ENCODE results near the gene MED16.
"Not testable (repeated sequence)": the region's sequence is repeated elsewhere in the genome, so short reads cannot be mapped to it uniquely, and the experiment has no call there.

Gene MED16

DNA sequence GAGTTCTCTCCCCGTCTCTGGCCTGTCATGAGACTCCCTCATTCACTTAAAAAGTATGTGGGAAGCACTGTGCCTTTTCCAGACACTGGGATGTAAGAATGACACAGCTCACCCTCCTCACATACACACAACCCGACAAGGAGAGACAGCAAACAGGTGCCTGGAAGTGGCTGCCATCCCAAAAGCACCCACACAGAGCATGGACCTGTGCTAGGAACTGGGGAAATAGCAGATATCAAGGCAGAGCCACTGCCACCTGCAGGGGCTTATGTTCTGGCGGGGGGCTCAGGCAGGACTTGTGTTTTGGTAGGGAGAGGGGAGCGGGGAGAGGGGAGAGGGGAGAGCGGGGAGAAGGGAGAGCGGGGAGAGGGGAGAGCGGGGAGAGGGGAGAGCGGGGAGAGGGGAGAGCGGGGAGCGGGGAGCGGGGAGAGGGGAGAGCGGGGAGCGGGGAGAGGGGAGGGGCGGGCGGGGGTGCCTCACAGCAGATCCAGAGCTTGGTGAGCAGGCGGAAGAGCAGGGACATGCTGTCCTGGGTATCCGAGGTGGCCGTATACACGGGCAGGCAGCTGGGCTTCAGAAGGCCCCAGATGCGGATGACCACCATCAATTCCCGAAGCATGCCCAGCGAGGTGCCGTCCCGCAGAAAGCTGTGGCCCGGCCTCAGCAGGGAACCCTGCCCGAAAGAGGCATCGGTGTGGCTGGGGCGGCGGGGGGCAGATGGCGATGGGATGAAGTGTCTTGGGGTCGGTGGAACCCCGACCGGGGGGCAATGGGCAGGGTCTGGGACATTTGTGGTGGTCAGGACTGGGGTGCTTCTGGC, 21.3 kb downstream of the MED16 start:
- FAIRE-seq: no peak

DNA sequence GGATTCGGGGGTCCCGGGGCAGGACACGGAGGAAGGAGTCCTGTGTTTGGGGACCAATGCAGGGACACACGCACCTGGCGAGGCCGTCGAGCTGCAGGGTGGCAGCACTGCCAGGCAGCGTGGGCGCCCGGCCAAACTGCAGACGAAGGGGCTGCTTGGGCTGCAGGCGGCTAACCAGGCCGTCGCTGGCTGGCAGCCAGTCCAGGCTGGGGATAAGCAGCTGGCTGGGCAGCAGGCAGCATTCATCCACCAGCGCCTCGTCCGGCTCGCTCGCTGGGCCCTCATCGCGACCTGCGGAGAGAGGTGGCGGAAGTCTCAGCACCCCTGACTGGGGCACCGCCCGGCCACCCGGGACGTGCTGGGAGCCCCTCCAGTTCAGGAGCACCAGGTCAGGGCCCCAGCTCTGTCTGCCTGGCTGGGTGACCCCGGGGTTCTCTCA, 22.0 kb downstream of the MED16 start:
- FAIRE-seq: no peak

DNA sequence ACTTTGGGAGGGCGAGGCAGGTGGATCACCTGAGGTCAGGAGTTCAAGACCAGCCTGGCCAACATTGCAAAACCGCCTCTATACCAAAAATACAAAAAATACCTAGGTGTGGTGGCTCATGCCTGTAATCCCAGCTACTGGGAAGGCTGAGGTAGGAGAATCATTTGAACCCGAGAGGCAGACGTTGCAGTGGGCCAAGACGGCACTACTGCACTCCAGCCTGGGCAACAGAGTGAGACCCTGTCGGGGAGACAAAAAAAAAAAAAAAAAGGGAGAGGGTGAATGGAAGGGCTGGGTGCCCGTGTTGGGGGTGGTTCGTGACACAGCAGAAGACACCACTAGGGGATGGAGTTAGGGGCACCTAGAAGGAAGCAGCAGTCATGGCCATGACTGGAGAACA, 22.7 kb downstream of the MED16 start:
- no peak for FAIRE-seq

DNA sequence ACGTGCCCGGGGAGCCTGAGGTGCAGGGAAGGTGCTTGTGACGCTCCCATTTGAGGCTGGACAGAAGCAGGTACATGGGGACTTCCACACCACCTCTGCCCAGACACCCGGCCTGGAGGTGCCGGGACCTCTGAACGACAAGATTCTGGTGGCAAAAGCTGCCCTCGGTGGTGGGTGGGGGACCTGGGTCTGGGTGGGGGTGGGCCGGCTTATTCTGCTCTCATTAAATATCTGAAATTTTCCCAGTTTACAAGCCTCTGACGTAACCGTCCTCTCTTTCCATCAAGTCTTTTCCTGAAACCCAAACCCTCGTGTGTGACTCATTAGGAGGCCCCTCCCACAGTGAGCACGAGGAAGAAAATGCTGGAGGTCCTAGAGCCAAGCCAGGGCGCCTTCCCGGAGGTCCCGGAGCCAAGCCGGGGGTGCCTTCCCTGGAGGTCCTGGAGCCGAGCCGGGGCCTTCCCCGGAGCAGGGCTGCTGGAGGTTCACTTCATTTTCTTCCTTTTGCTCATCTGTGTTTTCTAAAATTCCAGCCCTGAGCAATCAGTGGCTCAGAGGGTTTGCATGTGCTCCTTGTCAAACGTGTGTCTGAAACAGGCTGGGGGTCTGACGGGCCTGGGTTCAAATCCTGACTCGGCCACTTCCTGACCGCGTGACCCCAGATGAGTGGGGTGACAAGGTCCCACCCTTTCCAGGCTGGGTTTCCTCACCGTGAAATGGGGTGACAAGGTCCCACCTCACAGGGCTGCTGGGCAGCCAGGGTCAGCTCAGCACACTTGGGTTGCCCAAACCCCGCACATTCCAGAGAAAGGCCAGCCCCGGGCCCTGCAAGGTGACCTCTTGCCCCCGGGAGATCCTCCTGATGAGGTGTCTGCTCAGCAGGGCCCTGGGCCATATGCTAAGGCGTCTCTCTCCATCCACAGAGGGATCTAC, 23.5 kb downstream of the MED16 start:
- FAIRE-seq: no peak

DNA sequence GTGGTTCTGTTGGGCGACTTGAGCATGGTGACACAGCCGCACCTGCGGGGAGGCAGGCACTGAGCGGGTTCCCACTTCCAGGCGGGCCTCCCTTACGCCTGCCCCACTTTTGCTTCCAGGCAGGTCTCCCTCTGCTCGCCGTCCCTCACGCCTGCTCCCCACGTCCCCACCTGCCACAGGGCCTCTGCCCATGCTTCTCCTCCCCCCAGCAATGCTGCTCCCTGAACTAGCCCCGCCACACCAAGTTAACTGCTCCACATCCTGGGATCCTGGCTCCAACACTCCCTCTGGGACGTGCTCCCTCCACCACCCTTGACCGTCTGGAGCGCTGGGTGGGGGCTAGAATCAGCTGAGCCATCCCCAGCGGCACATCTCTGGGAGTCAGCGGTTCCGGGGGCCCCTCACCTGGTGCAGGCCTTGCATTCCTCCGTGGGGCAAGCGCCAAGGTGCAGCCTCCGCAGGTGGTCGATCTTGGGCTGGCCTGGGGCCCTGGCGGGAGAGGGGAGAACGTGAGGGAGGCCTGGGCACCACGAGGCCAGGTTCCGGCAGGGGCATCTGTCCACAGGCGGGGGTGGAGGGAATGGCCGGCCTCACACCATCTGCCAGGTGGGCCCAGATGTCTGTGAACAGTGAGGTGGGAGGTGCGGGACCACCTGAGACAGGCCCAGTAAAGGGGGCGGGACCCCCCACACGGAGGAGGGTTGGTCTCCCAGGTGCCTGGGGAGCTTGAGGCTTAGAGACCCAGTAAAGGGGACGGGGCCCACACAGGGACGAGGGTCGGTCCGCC, 24.3 kb downstream of the MED16 start:
- FAIRE-seq: no peak

DNA sequence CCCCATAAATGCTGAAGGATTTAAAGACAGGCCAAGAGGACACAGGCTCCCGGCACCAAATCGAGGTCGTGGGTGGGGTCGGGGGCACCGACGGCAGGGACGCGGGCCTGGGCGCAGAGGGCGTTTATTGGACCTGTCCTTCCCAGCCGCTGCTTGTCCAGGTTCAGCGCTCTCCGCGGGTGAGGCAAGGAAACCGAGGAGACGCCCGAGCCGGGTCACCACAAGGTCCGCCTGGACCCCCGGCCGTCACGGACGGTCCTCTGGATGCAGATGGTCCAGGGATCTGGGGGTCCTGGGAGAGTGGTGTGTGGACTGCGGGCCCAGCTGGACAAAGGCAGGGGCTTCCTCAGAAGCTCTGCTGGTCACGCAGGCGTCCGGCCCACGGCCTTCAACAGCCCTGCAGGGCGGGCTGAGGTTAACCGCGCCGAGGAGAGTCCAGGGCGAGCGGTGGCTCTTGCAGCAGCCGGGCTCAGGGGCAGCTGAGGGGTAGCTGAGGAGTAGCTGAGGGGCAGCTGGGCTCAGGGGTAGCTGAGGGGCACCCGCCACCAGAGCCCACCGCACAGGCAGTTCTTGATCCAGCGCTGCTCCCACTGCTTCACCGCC, 25.0 kb downstream of the MED16 start:
- FAIRE-seq: no peak

DNA sequence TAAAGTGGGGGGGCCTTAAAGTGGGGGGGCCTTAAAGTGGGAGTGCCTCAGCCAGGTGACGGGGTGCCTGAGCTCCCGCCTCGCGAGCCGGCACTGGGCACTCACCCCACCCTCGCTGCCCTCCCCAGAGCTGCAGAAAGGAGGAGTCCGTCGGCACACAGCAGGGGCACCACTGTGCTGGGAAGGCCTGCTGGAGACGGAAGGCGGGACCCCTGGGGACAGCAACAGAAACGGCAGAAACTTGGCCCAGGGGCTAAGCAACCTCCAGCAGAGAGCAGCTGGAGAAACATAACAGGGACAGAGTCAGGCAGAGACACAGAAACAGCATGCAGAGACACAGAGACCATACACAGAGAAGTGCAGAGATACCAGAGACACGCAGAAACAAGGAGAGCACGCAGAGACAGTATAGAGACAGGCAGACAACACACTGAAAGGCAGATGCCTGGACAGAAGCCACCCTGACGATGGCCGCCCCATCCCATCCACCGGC, 25.6 kb downstream of the MED16 start:
- no peak for FAIRE-seq

DNA sequence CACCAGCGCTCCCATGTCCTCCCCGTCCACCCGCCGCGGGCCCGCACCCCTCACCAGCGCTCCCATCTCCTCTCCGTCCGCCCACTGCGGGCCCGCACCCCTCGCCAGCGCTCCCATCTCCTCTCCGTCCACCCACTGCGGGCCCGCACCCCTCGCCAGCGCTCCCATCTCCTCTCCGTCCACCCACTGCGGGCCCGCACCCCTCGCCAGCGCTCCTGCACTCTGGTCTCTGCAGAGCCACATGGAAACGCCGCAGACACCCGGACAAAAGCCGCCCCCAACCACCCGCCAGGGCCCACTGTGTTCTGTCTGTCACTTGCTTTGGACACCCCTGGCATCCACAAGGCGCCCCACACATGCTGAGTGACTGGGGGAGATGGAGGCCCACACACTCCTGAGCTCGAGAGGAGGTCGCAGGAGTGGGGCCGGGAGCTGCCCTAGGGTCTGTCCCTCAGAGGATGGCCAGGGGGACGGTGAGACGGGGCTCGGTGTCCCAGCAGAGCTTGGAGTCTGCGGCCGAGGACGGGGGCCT, 26.2 kb downstream of the MED16 start:
- no peak for FAIRE-seq

DNA sequence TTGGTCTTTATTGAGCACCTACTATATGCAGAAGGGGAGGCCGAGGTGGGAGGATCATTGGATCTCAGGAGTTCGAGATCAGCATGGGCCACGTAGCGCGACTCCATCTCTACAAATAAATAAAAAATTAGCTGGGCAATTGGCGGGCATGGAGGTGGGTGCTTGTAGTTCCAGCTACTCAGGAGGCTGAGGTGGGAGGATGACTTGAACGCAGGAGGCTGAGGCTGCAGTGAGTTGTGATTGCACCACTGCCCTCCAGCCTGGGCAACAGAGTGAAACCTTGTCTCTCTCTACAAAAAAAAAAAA, 29.7 kb downstream of the MED16 start:
- no peak for FAIRE-seq

DNA sequence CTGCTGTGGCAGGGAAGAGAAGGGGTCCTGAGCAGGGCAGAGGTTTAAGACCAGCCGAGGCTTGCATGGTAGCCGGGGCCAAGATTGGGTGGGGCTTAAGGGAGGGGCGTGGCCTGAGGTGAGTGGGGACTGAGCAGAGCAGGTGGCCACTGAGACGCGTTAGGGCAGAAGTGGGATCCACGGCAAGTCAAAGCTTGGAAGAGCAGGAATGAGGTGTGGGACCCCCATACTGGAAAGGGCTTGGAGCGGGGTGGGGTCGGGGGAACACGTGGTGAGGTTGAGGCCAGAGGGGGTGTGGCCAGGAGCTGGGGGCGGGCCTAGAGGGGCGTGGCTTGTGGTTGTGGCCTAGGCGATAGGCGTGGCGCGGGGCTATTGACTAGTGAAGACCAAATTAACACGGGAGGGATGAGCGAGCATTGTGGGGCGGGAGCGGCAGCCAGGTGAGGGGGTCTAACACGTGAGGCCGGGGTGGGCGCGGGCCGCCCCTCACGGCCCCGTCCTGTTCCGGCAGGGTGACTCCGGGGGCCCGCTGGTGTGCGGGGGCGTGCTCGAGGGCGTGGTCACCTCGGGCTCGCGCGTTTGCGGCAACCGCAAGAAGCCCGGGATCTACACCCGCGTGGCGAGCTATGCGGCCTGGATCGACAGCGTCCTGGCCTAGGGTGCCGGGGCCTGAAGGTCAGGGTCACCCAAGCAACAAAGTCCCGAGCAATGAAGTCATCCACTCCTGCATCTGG, 30.2 kb downstream of the MED16 start:
- no peak for FAIRE-seq

DNA sequence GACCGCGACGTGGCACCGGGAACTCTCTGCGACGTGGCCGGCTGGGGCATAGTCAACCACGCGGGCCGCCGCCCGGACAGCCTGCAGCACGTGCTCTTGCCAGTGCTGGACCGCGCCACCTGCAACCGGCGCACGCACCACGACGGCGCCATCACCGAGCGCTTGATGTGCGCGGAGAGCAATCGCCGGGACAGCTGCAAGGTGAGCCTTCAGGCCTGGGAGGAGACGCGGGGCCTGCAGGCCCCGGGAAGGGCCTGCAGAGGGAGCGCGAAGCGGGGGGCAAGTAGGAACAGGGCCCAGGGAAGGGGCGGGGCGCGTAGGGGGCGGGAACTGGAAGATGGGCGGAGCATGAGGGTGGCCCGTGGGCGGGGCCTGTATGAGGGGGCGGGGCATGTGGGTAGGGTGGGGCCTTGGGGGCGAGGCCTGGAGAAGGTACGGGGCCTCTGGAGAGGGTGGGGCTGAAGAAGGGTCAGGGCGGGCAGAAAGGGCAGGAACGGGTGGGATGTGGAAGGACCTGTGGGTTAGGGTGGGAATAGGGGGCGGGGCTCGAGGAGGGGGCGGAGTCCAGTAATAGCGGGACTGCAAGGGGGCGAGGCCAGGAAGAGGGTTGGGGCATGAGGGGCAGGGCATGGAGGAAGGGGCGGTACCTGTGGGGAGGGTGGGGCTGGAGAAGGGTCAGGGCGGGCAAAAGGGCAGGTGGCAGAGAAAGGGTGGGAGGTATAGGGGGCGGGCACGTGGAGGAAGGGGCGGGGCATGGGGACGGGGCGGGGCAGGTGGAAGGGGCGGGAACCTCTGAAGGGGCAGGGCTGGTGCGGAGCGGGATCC, 31.0 kb downstream of the MED16 start:
- no peak for FAIRE-seq

DNA sequence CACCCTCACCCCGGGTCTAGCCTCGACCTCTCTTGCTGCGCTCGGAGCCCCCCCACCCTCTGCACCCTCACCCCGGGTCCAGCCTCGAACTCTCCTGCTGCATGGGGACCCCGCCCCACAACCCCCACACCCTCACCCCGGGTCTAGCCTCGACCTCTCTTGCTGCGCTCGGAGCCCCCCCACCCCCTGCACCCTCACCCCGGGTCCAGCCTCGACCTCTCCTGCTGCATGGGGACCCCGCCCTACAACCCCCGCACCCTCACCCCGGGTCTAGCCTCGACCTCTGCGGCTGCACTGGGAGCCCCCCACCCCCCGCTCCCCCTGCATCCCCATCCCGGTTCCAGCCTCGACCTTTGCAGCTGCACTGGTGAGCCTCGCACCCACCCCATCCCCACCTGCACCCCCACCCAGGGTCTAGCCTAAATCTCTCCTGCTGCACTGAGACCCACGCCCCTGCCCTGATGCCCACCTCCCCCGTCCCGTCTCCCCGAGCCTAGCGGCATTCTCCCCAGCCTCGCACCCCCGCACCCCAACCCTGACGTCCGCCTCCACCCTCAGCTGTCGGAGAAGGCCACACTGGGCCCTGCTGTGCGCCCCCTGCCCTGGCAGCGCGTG, 31.7 kb downstream of the MED16 start:
- no peak for FAIRE-seq

DNA sequence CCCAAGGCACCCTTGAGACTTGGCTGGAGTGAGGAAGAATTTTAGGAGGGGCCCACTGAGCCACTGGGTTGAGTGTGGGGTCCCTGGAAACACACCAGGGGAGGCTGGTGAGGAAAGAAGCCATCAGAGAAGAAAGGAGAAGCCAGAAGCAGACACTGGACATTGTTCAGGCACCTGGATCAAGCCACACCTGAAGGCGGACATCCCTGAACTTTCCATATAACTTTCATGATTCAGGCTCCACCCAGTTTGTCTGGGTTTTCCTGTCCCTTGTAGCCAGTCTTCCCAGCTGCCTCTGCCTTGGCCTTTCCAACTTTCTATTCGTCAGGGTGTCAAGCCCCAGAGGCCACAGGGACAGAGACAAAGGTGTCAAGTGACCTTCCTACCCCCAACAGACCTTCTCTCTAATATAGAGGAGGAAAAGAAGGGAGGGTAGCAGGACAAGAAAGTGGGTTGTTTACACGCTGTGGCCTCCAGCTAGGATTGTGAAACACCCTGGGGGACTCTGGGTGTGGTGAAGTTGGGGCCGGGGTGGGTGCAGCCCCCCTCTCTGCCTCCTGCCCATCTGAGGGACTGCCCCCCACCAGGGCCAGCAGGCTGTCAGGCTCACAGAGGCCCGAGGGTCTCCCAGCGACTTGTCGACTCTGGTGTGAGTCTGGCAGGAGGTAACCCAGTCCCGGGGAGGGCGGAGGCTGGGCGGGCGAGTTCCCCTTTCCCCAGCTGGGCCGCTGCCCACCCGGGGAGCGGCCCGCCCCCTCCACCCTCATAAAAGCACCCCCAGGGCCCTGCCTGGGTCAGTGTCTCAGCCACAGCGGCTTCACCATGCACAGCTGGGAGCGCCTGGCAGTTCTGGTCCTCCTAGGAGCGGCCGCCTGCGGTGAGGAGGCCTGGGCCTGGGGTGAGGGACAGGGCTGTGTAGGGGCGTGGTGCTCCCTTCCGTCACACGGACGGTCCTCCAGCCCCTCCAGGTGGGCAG, 33.8 kb downstream of the MED16 start, which contains the start of gene CFD:
TSS of gene CFD (plus strand) at position 797 of the 976 bp plus-strand sequence. CDS start at position 823, 26 bp downstream.
- FAIRE-seq: no peak

DNA sequence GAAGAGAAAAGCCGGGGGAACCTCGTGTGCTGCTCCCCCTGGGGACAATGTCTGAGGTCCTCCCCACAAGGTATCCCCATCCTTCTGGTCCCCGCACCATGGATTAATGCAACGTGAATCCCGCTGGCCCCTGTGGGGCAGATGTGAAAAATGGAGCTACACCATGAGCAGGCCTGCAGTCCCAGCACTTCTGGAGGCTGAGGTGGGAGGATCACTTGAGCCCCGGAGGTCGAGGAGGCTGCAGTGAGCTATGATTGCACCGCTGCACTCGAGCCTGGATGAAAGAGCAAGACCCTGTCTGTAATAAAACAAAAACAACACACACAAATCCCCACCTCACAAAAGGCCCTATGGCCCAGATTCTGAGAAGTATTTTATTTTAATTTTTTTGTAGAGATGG, 34.7 kb downstream of the MED16 start:
- no peak for FAIRE-seq

DNA sequence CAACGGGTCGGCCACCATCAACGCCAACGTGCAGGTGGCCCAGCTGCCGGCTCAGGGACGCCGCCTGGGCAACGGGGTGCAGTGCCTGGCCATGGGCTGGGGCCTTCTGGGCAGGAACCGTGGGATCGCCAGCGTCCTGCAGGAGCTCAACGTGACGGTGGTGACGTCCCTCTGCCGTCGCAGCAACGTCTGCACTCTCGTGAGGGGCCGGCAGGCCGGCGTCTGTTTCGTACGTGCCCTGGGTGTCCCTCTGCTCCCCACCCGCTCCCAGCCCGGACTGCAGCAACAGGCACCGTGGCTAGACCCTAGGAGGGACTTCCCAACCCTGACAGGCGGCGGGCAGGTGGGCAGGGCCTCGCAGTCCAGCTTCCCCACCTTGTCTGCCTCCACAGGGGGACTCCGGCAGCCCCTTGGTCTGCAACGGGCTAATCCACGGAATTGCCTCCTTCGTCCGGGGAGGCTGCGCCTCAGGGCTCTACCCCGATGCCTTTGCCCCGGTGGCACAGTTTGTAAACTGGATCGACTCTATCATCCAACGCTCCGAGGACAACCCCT, 37.3 kb downstream of the MED16 start:
- no peak for FAIRE-seq

DNA sequence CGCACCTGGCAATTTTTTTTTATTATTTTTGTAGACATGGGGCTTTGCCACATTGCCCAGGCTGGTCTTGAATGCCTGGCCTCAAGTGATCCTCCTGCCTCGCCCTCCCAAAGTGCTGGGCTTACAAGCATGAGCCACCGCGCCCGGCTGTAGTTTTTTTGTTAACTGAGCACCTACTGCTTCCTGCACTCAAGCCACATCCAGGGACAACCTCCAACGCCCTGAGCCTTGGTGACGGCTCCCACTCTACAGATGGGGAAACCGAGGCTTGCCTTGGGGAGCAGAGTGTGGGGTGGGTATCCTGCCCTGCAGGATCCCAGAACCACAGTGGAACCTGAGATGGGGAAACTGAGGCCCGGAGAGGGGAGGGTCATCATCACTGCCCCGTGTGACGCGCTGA, 37.8 kb downstream of the MED16 start:
- no peak for FAIRE-seq

DNA sequence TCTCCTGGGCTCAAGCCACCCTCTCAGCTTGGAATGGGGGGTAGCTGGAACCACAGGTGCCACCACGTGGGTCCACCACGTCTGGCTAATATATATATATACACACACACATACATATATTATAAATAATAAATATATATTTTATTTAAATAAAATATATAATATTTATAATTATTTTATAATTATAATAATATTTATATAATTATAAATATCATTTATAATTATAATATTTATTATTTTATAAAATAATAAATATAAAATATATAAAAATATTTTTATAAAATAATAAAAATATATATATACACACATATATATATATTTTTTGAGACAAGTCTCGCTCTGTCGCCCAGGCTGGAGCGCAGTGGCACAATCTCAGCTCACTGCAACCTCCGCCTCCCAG, 38.4 kb downstream of the MED16 start:
- FAIRE-seq: peak; percentile 83

DNA sequence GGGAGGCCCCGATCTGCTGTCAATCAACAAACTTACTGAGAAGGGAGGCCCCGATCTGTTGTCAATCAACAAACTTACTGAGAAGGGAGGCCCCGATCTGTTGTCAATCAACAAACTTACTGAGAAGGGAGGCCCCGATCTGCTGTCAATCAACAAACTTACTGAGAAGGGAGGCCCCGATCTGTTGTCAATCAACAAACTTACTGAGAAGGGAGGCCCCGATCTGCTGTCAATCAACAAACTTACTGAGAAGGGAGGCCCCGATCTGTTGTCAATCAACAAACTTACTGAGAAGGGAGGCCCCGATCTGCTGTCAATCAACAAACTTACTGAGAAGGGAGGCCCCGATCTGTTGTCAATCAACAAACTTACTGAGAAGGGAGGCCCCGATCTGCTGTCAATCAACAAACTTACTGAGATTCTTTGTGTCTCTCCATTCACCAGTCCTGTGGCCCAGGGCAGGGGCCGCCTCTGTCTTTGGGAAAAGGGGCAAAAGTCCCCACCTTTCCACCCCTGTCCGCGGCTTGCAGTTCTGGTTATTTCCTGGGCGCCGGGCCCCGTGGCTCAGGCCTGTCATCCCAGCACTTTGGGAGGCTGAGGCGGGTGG, 39.3 kb downstream of the MED16 start:
- FAIRE-seq: not testable (repeated sequence)

Data from colon (tissue), 2 donors.